ENCODE measurements around the gene MYO1D.
"Not testable (repeated sequence)": the region's sequence is repeated elsewhere in the genome, so short reads cannot be mapped to it uniquely, and the experiment has no call there.

MYO1D gene

DNA sequence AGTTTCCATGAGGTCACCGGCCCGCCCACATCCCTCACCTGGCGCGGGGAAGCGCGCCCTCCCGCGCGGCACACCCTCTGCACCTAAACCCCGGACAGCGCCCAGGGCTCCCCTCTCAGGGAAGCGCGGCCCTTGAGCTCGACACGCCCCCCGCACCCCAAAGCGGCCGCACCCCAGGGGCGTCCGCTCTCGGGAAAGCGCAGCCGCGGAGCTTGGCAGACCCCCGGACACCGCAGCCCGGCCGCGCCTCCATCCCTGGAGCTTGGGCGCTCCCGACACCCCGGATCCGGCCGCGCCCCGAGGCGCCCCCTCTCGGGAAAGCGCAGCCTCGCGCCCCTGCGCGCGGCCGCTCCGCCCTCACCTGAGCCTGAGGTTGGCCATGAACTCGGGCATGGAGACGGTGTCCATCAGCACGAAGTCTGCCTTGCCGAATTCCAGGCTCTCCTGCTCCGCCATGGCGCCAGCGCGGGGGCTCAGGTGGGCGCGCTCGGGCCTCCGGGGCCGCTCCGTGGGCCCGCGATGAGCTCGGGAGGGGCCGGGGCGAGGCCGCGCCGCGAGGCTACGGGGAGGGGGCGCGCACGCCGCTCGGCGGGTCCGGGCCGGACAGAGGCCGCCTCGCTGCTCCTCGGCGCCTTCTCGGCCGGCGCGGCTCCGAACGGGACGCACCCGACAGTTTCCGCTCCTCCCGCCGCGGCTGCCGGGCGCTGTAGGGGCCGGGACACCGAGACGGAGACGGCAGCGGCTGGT, at the start of gene MYO1D:
MYO1D (minus strand) TSS at position 708 of the 747 bp plus-strand sequence; CDS start at position 456, 252 bp downstream.
- peak; percentile 48 for DNase-seq

DNA sequence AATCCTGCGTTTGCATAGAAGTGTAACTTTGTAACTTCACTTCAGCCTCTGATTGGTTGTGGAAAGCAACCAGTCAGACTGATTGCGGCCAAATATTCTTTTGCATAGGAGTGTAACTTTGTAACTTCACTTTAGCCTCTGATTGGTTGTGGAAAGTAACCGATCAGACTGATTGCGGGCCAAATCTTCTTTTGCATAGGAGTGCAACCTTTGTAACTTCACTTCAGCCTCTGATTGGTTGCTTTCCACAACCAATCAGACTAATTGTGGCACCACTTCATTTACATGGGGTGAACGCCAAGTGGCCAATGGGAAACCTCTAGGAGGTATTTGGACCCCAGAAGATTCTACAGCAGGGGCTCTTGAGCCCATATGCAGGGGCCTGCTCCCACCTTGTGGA, 49.3 kb upstream of the MYO1D start:
- no peak for DNase-seq

DNA sequence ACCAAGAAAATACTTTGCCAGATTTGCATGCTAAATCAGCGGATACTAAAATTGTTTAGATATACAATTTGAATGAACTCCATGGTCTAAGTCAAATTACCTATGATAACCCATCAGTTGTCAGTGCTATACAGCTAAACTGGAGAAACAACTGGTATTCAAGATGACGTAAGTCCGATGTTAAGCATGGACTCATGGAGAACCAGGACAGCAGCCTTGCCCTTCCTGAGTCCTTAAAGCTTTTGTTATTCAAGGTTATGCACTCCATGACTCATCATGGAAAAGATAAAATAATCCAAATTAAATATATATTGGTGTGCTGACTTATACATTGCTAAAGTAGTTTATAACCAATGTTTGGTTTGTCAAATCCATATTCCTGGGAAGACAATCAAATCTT, 47.0 kb upstream of the MYO1D start:
- not testable (repeated sequence) for DNase-seq

DNA sequence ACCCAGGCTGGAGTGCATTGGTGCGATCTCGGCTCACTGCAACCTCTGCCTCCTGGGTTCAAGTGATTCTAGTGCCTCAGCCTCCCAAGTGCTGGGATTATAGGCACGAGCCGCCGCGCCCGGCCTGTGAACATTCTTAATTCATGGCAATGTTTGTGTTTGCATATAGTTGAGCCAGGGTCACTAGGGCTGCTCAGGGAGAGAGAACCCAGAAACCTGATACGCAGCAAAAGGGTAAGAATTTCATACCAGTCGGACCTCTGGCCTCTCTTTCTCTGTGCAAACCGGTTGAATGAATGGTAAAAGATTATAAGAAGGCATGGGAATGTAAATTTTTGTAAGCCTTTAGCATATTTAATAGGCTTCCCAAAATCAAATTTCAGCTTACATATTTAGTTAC, 44.1 kb upstream of the MYO1D start:
- DNase-seq, result no peak

- no peak for DNase-seq
Observed at GRCh38 chr17:32920293-32920692, 43.4 kb upstream of the MYO1D start.

DNA sequence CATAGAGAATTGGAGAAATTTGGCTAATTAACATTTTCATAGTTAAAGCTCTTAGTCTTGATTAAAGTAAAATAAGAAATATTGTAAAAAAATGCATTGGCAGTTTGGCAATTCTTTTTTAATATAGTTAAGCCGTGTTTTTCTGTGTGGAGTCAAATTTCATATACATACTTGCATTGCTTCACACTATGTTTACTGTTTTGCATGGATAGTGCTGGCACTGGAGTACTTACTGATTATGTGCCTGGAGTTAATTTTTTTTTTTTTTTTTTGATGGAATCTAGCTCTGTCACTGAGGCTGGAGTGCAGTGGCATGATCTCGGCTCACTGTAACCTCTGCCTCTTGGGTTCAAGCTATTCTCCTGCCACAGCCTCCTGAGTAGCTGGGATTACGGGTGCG, 43.0 kb upstream of the MYO1D start:
- DNase-seq, result not testable (repeated sequence)

DNA sequence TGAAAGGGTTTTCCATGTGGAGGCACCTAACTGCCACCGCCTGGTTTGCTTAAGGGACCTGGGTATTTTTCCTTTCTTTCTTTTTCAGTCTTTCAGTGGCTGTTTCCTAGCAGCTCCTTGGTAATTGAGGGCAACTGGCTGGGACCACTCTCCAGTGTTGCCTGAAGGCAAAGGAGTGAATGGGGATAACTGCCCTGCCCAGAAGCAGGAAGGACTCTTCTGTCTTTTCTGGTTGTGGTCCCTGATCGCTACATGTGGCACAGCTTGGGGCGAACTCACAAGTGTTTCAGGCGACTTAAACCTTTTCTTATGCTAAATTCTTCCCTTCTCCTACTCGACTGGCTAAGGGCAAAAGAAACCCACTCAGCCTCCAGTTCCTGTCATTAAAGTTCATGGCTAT, 40.9 kb upstream of the MYO1D start:
- no peak for DNase-seq

GRCh38 chr17:32917081-32917480, 40.2 kb upstream of the MYO1D start:
- DNase-seq, result no peak

DNA sequence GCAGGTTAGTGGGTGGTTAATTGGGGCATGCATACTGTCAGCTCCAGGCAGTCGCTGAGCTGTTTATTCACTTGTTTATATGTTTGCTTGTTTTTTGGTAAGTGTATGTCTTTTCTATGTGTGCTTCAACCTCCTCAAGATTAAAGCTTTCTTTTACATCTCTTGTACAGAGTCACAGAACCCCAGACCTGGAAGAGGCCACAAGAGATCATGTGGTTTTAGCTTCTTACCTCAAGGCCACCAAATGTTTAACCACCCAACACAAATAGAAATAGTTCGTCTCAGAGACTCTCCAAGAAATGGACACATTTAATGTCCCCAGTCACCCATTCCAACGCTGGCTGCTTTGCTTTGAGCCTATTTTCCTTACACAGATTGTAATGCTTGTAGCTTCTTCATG, 39.2 kb upstream of the MYO1D start:
- DNase-seq, result no peak

DNA sequence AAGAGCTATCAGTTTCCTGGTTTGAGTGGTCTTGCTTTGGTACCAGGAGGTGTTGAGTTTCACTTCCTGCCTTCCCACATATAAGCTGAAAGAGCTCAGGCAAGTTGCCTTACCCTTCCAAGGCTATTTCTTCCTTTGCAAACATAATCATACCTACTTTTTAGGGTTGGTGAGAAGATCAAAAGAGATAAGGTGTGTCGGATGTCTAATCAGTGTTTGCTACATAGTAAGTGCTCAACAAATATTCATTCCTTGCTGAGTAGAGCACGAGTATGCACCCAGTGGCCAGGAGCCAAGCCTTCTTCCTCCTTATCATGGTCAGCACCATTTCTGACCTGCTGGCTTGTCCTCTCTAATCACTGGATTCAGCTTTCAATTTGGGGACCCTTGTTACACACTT, 38.3 kb upstream of the MYO1D start:
- no peak for DNase-seq

DNA sequence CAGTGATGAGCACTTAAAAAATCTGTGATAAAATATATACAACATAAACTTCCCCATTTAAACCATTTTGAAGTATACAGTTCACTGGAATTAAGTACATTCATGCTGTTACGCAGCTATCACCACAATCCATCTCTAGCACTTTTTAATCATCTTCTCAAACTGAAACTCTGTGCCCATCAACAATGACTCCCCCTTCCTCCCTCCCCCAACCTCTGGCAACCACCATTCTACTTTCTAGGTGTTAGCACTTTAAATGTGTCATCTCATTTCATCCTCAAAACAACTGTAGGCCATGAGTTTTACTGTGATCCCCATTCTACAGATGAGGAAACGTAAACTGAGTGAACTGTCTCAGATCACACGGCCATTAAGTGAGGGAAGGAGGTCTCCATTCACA, 37.3 kb upstream of the MYO1D start:
- DNase-seq, result no peak

GRCh38 chr17:32913593-32913992, 36.7 kb upstream of the MYO1D start:
- DNase-seq, result no peak

- peak; percentile 79 for DNase-seq
Observed at GRCh38 chr17:32912218-32912897, 35.4 kb upstream of the MYO1D start.

DNA sequence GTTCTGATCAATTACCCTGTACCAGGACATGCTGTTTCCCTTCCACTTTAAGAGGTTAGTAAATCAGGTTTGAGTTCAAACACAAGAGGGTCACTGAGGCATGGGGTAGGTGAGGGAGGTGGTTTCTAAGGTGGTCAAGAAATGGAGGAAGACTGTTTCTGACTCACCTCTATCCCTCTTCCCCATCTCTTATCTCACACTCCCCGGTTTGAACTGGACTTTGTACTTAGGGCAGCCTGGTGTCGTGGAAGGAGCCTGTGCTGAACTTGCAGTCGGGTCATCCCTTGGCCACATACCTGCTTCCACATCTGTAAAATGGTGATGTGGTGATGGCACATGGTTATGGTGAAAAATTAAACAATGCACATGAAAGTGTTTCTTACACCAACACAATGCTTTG, 33.8 kb upstream of the MYO1D start:
- no peak for DNase-seq

DNA sequence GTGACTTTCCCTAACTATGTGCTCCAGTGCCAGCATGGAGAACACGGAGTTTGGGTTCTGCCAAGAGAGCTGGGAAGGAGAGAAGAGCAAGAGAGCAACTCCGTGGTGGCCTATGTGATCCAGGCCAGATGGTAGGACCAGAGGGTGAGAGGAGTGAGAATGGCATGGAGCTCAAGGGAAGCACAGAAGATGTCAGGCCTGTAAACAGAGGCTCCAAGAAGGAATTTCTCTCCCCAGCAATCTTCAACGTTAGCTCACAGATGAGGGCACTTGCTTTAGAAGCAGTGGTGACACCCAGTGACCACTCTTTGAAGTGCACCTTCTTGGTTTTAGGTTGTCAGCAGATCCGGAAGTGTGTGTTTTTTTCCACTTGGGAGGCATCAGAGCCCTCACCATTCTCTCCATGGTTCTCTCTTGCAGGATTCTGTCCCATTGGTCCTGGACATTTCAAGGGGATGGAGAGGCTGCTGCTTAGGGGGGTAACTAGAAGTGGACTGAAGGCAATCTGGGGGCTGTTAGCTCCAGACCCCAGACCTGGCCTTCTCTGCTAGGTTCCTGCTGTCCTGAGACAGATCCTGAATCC, 33.0 kb upstream of the MYO1D start:
- DNase-seq, result peak; percentile 79

DNA sequence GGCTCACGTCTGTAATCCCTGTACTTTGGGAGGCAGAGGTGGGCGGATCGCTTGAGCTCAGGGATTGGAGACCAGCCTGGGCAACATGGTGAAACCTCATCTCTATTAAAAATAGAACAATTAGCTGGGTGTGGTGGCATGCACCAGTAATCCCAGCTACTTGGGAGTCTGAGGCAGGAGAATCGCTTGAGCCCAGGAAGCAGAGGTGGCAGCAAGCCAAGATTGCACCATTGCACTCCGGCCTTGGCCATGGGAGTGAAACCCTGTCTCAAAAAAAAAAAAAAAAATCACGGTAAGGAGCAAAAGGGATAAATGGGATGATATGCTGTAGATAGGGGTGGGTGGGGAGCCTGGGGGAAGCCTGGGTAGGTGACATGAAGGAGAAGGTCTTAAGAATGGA, 30.7 kb upstream of the MYO1D start:
- no peak for DNase-seq

DNA sequence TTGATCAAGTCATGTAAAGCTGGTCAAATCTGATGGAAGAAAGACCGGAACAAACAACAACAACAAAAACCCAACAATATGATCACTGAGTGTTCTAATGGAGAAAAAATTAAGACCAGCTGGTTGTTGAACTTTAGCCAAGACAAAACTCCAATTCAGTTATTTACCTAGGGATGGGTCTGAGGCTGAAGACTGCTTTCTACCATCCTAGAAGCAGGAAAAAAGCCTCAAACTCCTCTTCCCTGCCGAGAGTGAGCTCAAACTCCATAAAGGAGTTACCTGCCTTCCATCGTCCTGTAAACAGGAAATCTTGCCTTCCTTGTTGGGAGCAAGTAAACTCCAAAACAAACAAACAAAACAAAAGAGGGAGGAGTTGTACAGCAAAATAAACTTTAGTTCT, 28.0 kb upstream of the MYO1D start:
- DNase-seq, result no peak

DNA sequence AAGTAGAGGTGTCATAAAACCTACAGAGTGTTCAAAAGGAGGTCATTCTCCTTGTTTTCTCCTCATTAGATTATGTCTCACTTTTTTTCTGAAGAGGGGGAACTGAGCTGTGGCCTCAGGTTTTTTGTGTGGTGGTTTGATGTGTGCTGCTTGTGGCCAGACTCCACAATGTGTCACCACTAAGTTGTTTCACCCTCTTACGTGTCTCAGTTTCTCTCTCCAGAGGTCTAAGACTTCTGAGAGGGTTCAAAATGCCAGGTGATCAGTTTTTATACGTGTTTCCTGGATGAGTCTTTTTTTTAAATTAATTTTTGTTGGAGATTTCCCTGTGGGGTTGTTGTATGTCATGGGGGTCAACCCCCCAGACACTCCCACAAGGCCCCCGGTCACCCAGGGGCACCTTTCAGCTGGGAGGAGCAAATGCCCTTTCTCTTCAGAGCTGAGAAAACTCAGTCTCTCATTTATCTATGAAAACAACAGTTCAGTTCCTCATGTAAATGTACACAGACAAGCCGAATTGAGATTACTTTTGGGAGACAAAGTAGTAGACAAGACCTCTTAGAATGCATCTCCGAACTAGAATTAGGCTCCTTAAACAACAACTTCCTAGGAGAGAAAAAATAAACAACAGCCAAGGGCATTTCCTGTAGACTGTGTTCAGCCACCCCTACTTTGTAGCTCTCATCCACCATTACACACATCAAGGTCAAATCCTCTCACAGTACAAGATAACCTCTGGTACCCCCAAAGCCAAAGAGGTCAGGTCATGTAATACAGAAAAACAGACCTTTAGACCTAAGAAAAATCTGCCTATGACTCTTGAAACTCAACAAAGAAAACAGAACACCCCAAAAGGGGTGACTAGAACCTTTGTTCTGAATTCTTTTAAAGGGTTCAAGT, 27.1 kb upstream of the MYO1D start:
- DNase-seq, result no peak

- no peak for DNase-seq
Observed at GRCh38 chr17:32901743-32902142, 24.8 kb upstream of the MYO1D start.

DNA sequence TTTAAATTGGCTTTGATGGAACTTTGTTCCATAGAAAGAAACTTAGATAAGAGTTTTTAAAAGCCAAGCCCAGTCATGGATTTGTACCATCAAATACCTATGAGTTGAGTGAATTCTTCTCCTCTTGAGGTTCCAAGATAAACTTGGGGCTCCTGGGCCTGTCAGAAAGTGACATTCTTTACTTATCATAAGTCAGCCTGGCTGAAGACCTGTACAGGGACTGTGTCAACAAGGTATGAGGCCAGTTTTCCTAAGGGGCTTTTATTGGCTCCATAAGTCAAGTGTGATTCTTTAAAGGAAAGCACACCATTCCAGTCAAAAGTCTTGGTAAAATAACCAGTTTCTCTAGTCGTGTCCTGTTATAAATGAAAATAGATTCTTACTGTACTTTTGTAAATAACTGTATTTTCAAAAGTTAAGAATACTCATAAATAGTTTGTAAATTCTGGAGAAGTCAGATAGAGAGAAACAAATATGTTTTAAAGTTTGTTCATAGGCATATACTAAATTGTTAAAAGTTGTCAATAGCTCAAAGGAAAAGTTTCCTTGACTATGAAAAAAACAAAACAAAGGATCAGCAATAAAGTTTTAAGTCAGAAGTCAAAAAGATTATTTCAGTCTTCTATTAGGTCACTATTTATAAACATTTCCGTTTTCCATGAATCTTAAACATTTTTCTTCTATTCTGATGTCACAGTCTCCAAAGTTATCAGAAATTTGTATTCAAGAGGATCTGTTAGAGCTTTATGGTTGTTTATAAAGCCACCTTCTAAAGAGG, 22.5 kb upstream of the MYO1D start:
- no peak for DNase-seq

GRCh38 chr17:32896647-32897258, 19.8 kb upstream of the MYO1D start:
- no peak for DNase-seq

DNA sequence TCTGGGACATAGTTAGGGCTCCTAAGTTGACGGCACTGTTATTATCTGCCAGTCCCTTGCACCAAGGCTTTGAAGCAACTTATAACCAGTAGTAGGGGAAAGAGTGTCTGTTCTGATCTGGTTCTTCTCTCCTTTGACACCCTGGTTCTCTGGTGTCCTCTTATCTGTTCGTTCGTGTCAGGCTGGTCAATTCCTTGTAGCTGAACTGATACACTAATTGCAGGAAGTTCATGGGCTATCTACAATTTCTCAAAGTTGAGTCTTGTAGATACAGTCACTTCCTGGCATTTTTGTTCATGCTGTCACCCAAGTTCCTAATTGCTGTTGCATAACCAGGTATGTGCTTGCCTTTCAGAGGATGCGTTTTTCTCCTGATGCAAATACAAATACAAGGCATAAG, 17.3 kb upstream of the MYO1D start:
- DNase-seq, result no peak

Data from DMS153 (cell line).